ENCODE results near the gene KPNA4.
A peak's percentile ranks its signal among the peaks of the same experiment; 100 is the strongest.
"Not testable (repeated sequence)": the region's sequence is repeated elsewhere in the genome, so short reads cannot be mapped to it uniquely, and the experiment has no call there.

The KPNA4 gene, protein sequence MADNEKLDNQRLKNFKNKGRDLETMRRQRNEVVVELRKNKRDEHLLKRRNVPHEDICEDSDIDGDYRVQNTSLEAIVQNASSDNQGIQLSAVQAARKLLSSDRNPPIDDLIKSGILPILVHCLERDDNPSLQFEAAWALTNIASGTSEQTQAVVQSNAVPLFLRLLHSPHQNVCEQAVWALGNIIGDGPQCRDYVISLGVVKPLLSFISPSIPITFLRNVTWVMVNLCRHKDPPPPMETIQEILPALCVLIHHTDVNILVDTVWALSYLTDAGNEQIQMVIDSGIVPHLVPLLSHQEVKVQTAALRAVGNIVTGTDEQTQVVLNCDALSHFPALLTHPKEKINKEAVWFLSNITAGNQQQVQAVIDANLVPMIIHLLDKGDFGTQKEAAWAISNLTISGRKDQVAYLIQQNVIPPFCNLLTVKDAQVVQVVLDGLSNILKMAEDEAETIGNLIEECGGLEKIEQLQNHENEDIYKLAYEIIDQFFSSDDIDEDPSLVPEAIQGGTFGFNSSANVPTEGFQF

GRCh38 chr3:160565442-160566403, at the start of gene KPNA4:
KPNA4 (minus strand) TSS chr3:160565571; CDS start chr3:160565282, 289 bp downstream.
- peak; percentile 95 for DNase-seq

- no peak for DNase-seq
Measured at GRCh38 chr3:160613661-160614060, 48.3 kb upstream of the KPNA4 start.

GRCh38 chr3:160612386-160613075, 47.2 kb upstream of the KPNA4 start:
- no peak for DNase-seq

DNA sequence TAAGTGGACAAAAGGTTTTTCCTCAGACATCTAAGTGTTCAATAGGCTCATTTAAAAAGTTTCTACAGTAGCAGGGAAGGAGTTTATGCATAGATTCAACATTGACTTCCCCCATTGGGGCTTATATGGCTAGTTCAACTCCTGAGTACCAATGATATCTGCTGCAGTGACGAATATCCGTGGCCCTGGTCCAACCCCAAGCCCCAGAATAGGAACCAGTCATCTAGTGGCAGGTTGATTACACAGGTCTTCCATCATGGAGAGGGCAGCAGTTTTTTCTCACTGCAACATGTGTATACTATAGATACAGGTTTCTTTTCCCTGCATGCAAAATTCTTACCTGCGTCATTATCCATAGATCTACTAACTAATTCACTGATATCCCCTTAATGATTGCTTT, 45.8 kb upstream of the KPNA4 start:
- DNase-seq = no peak

DNA sequence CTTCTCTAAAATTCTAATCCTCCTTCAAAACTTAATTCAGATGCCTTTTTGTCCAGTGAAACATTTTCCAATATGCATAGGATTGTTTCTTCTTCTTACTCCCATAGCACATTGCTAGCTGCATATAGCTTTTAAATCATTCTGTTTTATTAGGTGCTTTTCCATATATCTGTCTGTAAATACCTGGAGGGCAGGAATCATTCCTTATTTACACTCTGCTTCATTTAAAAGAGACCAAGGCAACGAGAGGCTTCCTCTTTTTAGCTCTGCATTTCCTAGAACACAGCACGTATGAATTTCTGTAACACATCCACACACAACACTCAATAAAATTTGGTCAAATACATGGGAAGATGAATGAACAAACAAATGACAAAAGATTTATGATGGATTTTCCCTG, 43.5 kb upstream of the KPNA4 start:
- no peak for DNase-seq

GRCh38 chr3:160607826-160608225, 42.5 kb upstream of the KPNA4 start:
- DNase-seq = no peak

DNA sequence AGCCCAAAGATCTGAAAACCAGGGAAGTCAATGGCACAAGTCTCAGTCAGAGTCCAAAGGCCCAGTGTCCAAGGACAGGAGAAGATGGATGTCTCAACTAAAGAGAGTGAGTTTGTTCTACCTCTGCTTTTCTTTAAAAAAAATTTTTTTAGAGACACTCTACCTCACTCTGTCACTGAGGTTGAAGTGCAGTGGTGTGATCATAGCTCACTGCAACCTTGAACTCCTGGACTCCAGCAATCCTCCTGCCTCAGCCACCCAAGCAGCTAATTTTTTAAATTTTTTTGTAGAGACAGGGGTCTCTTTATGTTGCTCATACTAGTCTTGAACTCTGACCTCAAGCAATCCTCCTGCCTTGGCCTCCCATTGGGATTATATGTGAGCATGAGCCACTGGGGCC, 39.9 kb upstream of the KPNA4 start:
- DNase-seq = no peak

GRCh38 chr3:160603845-160604244, 38.5 kb upstream of the KPNA4 start:
- not testable (repeated sequence) for DNase-seq

GRCh38 chr3:160602259-160602658, 36.9 kb upstream of the KPNA4 start:
- no peak for DNase-seq

DNA sequence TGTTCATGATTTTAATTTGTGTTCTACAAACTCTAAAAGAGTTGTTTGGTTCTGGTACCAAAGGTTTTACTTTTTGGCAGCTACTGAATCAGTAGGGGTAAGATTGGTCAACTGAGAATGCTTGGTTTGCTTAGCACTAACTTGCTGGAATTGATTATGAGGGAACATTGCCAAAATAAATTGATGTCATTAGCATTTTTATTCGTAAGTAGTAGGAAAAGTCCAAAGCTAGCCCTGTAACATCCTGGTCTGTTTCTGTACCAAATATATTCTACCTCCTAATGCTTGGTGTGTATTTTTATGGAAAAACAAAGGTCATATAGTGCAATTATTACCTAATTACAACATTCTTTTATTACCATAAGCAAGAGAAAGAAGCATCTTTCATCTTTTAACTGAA, 35.9 kb upstream of the KPNA4 start:
- no peak for DNase-seq

DNA sequence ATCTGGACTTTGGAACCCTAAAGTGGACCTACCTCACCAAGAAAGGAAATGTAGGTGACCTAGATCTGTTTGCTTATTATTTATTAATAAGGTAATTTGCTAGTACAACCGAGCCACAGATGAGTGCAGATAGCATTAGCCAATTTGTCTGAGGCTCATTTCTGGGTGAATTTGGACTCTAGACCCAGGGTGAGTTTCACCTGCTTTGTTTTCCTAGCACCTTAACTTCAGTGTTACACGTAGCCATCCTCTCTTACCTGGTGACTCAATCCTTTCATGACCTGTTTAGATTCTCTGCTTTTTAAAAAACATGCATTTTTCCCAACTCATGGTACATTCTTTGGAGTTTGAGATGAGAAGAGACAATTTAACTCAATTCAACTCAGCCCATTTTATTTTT, 33.5 kb upstream of the KPNA4 start:
- no peak for DNase-seq

DNA sequence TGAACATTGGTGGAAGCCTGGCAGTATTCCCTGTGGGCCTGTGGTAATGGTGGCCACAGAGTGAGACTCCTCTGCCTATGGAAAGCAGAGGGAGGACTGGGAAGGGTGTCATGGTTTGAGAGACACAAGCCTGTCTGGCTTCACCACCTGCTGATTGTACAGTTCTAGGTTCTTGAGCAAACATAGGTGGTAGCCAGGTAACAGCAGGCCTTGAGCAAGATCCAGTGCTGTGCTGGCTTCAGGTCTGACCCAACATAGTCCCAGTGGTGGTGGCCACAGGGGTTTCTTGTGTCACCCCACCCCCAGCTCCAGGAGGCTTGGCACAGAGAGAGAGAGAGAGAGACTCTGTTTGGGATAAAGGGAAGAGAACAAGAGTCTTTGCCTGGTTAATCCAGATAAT, 22.7 kb upstream of the KPNA4 start:
- DNase-seq = no peak

DNA sequence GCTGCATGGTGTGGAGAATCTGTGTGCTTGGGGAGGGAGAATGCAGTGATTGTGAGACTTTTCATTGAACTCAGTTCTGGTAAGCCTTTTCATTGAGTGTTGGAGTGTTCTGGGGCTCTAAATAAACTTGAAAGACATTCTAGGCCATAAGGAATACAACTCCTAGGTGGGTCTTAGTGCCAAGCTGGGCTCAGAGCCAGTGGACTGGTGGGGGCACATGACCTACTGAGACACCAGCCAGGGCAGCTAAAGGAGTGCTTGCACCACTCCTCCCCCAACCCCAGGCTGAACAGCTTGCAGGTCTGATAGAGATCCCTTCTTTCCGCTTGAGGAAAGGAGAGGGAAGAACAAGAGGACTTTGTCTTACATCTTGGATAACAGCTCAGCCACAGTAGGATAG, 21.7 kb upstream of the KPNA4 start:
- no peak for DNase-seq

DNA sequence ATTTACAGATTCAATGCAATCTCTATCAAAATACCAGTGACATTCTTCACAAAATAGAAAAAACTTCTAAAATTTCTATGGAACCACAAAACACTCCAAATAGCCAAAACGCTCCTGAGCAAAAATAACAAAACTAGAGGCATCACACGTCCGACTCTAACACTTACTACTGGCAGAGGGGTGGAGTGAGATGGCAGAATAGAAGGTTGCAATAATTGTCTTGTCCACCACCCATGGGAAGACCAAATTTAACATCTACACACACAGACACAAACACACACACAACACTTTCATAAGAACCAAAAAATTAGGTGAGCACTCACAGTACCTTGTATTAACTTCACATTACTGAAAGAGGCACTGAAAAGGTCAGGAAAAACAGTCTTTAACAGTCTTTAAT, 21.3 kb upstream of the KPNA4 start:
- no peak for DNase-seq

DNA sequence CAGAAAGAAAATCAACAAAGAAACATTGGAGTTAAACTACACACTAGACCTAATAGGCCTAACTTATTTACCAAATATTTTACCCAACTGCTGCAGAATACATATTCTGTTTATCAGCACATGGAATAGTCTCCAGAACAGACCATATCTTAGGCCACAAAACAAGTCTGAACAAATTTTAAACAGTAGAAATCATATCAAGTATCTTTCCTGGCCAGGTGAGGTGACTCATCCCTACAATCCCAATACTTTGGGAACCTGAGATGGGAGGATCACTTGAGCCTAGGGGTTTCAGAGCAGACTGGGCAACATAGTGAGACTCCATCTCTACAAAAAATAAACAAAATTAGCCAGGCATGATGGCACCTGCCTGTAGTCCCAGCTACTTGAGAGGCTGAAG, 18.1 kb upstream of the KPNA4 start:
- DNase-seq = no peak

DNA sequence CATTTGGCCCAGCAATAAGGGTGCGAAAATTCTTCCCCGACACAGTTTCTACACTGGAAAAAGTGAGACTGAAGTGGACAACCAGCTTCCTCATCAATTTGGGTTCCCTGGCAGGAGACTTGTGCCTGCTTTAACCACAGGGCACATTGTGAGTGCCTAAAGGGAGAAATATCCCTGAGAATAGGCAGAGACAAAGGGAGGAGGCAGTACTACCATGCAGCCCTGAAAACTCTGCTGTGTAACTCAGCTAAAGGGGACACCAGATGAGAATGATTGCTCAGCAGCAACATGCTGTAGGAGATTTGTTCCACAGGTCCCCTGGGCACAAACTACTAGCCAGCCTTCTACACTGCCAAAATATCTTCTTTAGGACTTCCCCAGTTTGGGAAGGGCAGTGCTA, 15.6 kb upstream of the KPNA4 start:
- DNase-seq = no peak

GRCh38 chr3:160577556-160578195, 12.3 kb upstream of the KPNA4 start:
- DNase-seq = no peak

DNA sequence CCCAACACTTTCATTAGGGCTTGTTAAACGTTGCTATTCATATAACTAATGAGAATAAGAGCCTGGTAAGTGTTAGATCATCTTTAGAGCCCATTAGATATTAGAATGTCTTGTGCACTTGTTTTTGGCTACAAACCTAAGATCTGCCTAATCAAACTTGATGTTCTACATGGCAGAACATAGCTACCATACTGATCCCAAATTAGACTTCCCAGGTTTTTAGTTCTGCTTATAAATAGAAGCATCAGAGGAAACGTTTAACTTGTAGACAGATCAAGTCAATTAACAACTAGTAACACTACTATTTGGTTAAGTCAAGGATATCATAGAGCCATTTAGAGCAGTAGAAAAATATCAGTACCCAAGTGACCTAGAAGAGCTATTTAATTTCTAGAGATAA, 11.7 kb upstream of the KPNA4 start:
- DNase-seq = no peak

GRCh38 chr3:160576621-160577020, 11.2 kb upstream of the KPNA4 start:
- DNase-seq = no peak

- no peak for DNase-seq
Measured at GRCh38 chr3:160575589-160575988, 10.2 kb upstream of the KPNA4 start.

DNA sequence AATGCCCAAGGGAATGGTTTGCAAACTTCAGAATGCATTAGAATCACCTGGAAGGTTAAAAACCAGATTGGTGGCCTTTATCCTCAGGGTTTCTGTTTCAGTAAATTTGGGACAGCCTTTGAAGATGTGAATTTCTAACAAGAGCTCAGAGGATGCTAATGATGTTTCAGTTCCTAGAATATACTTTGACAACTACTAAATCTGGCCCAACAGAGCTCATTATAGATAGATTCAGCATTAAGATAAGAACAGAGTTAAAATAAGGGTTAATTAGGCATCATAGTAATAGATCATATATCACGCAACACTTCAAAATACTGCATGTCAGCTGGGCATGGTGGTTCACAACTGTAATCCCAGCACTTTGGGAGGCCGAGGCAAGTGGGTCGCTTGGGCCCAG, 9.3 kb upstream of the KPNA4 start:
- DNase-seq = no peak

DNA sequence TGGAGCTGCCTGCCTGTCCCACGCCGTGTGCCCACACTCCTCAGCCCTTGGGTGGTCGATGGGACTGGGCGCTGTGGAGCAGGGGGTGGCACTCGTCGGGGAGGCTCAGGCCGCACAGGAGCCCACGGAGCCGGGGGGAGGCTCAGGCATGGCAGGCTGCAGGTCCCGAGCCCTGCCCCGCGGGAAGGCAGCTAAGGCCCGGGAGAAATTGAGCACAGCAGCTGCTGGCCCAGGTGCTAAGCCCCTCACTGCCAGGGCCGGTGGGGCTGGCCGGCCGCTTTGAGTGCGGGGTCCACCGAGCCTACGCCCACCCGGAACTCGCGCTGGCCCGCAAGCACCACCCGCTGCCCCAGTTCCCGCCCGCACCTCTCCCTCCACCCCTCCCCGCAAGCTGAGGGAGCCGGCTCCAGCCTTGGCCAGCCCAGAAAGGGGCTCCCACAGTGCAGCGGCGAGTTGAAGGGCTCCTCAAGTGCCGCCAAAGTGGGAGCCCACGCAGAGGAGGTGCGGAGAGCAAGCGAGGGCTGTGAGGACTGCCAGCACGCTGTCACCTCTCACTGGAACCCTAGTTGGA, 8.7 kb upstream of the KPNA4 start:
- not testable (repeated sequence) for DNase-seq

Measured in stimulated activated CD8-positive, alpha-beta memory T cell treated with anti-CD3 and anti-CD28 coated beads, Interleukin-4, amount 100 ng/mL, for 48 hours (primary cell).